Astrocyte of the cerebellum (primary cell): ENCODE results near the gene ERF.

Source experiments
- DNase-seq: peaks from one replicate; pipeline ENCODE4 v3.0.0-alpha.2; 2011; ENCODE audit warnings: low read depth
- H3K4me3 ChIP-seq: 2 replicates; pipeline ENCODE4 v1.5.1; 2011; ENCODE audit warnings: mild to moderate bottlenecking, low read depth, low read length, moderate library complexity
- CTCF ChIP-seq: IDR thresholded peaks from 2 replicates; pipeline ENCODE4 v1.5.1; 2012; ENCODE audit warnings: low read length, low read depth, moderate library complexity, mild to moderate bottlenecking; ENCODE audit errors: missing control alignments
- in situ Hi-C: cut with HindIII; loops from 2 replicates; pipeline ENCODE4 v1.10.0; 2017; ENCODE audit warnings: low sequenced_read_pairs

Gene ERF

GRCh38 chr19:42254089-42254849, 659 bp downstream of the ERF start:
- DNase-seq: no peak
- no peak for TF ChIP-seq CTCF
- in situ Hi-C loops: no loop called here
- peak overlapping the region; percentile 98 for H3K4me3 ChIP-seq

- DNase-seq: no peak
- TF ChIP-seq CTCF: no peak
- peak overlapping the region; percentile 98 for H3K4me3 ChIP-seq
- in situ Hi-C loops: no loop called here
Observed at GRCh38 chr19:42253245-42254088, 1.5 kb downstream of the ERF start.

DNA sequence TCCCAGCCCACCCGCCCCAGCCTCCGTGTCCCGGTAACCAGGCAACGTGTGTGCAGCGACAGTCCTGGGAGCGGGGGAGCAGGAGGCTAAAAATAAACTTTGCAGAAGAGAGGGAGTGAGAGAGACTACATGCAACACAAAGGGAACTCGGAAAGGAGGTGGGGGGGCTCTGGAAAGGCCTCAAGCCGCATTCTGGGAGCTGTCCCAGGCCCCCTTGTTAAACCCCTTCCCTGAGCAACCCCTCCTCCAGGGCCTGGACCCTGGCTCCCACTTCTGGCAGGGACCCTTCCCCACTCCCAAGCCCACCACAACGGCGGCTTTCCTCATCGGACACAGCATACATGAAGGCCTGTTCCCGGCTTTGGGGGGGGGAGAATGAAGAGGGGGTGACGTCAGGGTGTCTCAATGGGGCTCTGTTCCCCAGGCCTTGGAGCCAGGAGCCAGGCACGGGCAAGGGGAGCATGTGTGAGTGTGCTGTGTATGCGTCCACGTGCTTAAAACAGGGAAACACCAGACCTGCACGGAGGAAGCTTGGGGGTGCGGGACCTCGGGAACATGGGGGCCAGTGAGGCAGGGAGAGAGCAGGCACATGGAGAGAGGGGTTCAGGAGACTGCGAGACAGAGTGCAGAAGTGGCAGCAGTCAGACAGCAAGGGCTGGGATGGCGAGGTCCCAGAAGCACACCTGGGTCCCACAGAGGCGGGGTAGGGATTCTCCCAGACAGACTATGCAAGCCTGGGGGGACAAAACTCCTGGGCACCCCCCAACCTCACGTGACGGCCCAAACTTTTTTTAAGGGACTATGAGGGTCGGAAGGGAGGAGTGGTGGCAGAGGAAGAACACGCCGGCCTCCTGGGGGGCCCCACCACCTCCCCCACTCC, 2.3 kb downstream of the ERF start:
- no peak for TF ChIP-seq CTCF
- no peak for DNase-seq
- in situ Hi-C loops: no loop called here
- peak overlapping the region; percentile 98 for H3K4me3 ChIP-seq

- no peak for DNase-seq
- H3K4me3 ChIP-seq: peak overlapping the region; percentile 98
- in situ Hi-C loops: no loop called here
- no peak for TF ChIP-seq CTCF
Observed at GRCh38 chr19:42251572-42252358, 3.2 kb downstream of the ERF start.

- DNase-seq: no peak
- peak overlapping the region; percentile 98 for H3K4me3 ChIP-seq
Observed at GRCh38 chr19:42250666-42251531, 4.0 kb downstream of the ERF start.

More at GRCh38 chr19:42250666-42251531, 4.0 kb downstream of the ERF start:
- in situ Hi-C loops: no loop called here
- TF ChIP-seq CTCF: no peak
